A673 (cell line): Measurements from ENCODE around the gene SUCLG2.

Experiments used
- EZH2 ChIP-seq: fragments of 200-600 bp; sonication (generic); IDR thresholded peaks from 2 replicates; pipeline ENCODE4 v1.6.1; 2017; ENCODE audit warnings: borderline replicate concordance, low read depth, mild to moderate bottlenecking, mixed read lengths, antibody characterized with exemption, low read length; ENCODE audit not compliant: poor library complexity, severe bottlenecking
- TF ChIP-seq, protein P1 (sequence below): fragments of 300-800, 200-600 bp; sonication (generic); conservative IDR thresholded peaks from 2 replicates; pipeline ENCODE4 v1.5.1; 2017; ENCODE audit warnings: low read depth, mild to moderate bottlenecking, antibody characterized with exemption, low read length, moderate library complexity, mixed read lengths

DNA sequence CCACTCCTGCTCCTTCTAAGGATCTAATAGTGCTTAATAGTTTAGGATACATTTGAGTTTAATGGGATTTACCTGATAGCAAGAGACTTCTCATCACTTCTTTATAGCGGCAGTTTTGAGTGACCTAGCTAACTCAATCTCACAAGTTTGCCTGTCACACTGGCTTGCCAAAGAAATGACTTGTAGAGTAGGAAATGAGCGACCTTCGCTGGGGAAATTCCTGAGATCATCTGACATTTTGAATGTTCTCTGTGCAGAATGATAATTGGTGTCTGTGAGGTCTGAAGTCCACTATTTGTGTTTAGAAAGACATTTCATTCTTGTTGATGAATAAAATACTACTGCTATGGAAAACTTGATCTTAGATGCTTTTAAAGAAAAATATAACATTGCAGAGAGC, 30.3 kb downstream of the SUCLG2 start:
- TF ChIP-seq, protein P1, sequence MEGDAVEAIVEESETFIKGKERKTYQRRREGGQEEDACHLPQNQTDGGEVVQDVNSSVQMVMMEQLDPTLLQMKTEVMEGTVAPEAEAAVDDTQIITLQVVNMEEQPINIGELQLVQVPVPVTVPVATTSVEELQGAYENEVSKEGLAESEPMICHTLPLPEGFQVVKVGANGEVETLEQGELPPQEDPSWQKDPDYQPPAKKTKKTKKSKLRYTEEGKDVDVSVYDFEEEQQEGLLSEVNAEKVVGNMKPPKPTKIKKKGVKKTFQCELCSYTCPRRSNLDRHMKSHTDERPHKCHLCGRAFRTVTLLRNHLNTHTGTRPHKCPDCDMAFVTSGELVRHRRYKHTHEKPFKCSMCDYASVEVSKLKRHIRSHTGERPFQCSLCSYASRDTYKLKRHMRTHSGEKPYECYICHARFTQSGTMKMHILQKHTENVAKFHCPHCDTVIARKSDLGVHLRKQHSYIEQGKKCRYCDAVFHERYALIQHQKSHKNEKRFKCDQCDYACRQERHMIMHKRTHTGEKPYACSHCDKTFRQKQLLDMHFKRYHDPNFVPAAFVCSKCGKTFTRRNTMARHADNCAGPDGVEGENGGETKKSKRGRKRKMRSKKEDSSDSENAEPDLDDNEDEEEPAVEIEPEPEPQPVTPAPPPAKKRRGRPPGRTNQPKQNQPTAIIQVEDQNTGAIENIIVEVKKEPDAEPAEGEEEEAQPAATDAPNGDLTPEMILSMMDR: no peak
- no peak for TF ChIP-seq EZH2
